Measurements from ENCODE around the gene NECAB3. TPM values are rescaled to one million over a fixed set of nuclear protein-coding genes. Genes with fewer than 3 reads are reported as not detected.

NECAB3 gene
- total RNA-seq, 1 experiment from 2014 or later: 43.5 TPM

GRCh38 chr20:33675136-33675959 is 1.1 kb upstream of the NECAB3 start:
- peaks cover 9% of the 10 kb centered on the region for H3K36me3 ChIP-seq (ENCODE audit: low read depth, low read length)
- peak overlapping the region; percentile 92 for H3K4me3 ChIP-seq (ENCODE audit: low read length)
- no peaks in the 10 kb centered on the region for H3K9me3 ChIP-seq (ENCODE audit: low read length)
- H4K20me1 ChIP-seq (ENCODE audit: low read length): no peaks in the 10 kb centered on the region
- TF ChIP-seq CTCF (conservative IDR thresholded peaks at IDR 0.05; ENCODE audit: low read depth, low read length) (no peak), EZH2 (IDR thresholded peaks at IDR 0.05; ENCODE audit: low read length, unreplicated experiment) (no peak), EZH2phosphoT487 (IDR thresholded peaks at IDR 0.05; ENCODE audit: borderline replicate concordance, low read length) (no peak)
- intact Hi-C loops (cut with micrococcal nuclease): no loop called here
- BruUV-seq (replicated peaks): no TSS peak
- H2AFZ ChIP-seq (ENCODE audit: low read length): peak overlapping the region; percentile 84; the same call in 1 of the 2 replicates
- POLR2A ChIA-PET (ENCODE audit: unreplicated experiment): no interaction called here
- no peaks in the 10 kb centered on the region for H3K27me3 ChIP-seq (ENCODE audit: low read length)
- H3F3A ChIP-seq (ENCODE audit: low read length, unreplicated experiment): peaks cover 5% of the 10 kb centered on the region
- CTCF ChIA-PET: no interaction called here
- peaks cover 21% of the 10 kb centered on the region for H3K4me1 ChIP-seq (ENCODE audit: insufficient read depth, low read length)
- ATAC-seq (no peak), DNase-seq (no peak)
- no peaks in the 10 kb centered on the region for H3K9me2 ChIP-seq (replicated peaks; ENCODE audit: low read length)
- H3K27ac ChIP-seq (ENCODE audit: low read length): no peak overlapping the region
- H3K79me2 ChIP-seq (ENCODE audit: low read length): peaks cover 25% of the 10 kb centered on the region
- H3K9ac ChIP-seq (ENCODE audit: low read length): no peak overlapping the region
- H3K4me2 ChIP-seq (ENCODE audit: low read length): peak overlapping the region; percentile 88

GRCh38 chr20:33673410-33674293 is 576 bp downstream of the NECAB3 start:
- intact Hi-C loops (cut with micrococcal nuclease): loop anchor here (5.0 kb wide), 1 partner anchor 59 kb away; the partner anchor contains the start of gene ZNF341
- TF ChIP-seq EZH2phosphoT487 (IDR thresholded peaks at IDR 0.05; ENCODE audit: borderline replicate concordance, low read length) (no peak), EZH2 (IDR thresholded peaks at IDR 0.05; ENCODE audit: low read length, unreplicated experiment) (no peak), CTCF (conservative IDR thresholded peaks at IDR 0.05; ENCODE audit: low read depth, low read length) (no peak)
- H3K9ac ChIP-seq (ENCODE audit: low read length): peak overlapping the region; percentile 85
- peaks cover 5% of the 10 kb centered on the region for H3F3A ChIP-seq (ENCODE audit: low read length, unreplicated experiment)
- peaks cover 10% of the 10 kb centered on the region for H3K36me3 ChIP-seq (ENCODE audit: low read depth, low read length)
- no peak overlapping the region for H3K27ac ChIP-seq (ENCODE audit: low read length)
- H3K79me2 ChIP-seq (ENCODE audit: low read length): peaks cover 27% of the 10 kb centered on the region
- peak overlapping the region; percentile 92 for H3K4me3 ChIP-seq (ENCODE audit: low read length)
- POLR2A ChIA-PET (ENCODE audit: unreplicated experiment): no interaction called here
- peaks cover 21% of the 10 kb centered on the region for H3K4me1 ChIP-seq (ENCODE audit: insufficient read depth, low read length)
- no peaks in the 10 kb centered on the region for H3K9me2 ChIP-seq (replicated peaks; ENCODE audit: low read length)
- ATAC-seq: peak; percentile 57
- no peaks in the 10 kb centered on the region for H4K20me1 ChIP-seq (ENCODE audit: low read length)
- H3K9me3 ChIP-seq (ENCODE audit: low read length): no peaks in the 10 kb centered on the region
- BruUV-seq (replicated peaks): no TSS peak
- peak overlapping the region; percentile 88 for H3K4me2 ChIP-seq (ENCODE audit: low read length)
- H3K27me3 ChIP-seq (ENCODE audit: low read length): no peaks in the 10 kb centered on the region
- DNase-seq: peak; percentile 31
- H2AFZ ChIP-seq (ENCODE audit: low read length): peak overlapping the region; percentile 84
- CTCF ChIA-PET: interaction anchor here (0.6 kb wide), 1 partner anchor 370 kb away, joined by 4 read pairs; no protein-coding TSS in a partner anchor
